GM12878 (cell line): ENCODE data around the gene LPCAT3. TPM values are rescaled to one million over a fixed set of nuclear protein-coding genes. Genes with fewer than 3 reads are reported as not detected.

ENCODE experiments used
- CHD2 ChIP-seq: IDR thresholded peaks from 2 replicates; pipeline ENCODE4 v1.6.1; 2011; ENCODE audit warnings: low read depth, low read length, improper control_type of control experiment, borderline replicate concordance
- CUX1 ChIP-seq: IDR thresholded peaks from 2 replicates; pipeline ENCODE4 v1.6.1; 2012; ENCODE audit warnings: improper control_type of control experiment, low read depth, low read length; ENCODE audit not compliant: insufficient replicate concordance
- EZH2 ChIP-seq: IDR thresholded peaks from 2 replicates; pipeline ENCODE4 v1.6.1; 2012; ENCODE audit warnings: low read depth, mild to moderate bottlenecking, control low read depth, inconsistent platforms, low read length, borderline replicate concordance; ENCODE audit not compliant: control insufficient read depth
- FOXM1 ChIP-seq: IDR thresholded peaks from 2 replicates; pipeline ENCODE4 v1.6.1; 2012; ENCODE audit warnings: low read depth, mild to moderate bottlenecking, inconsistent platforms, low read length, moderate library complexity
- JUND ChIP-seq: IDR thresholded peaks from 2 replicates; pipeline ENCODE4 v1.6.1; 2012; ENCODE audit warnings: low read depth, mild to moderate bottlenecking, low read length, improper control_type of control experiment, moderate library complexity
- MTA2 ChIP-seq: fragments of 450-650 bp; IDR thresholded peaks from 2 replicates; pipeline ENCODE4 v1.6.1; 2016; ENCODE audit warnings: low read depth, mild to moderate bottlenecking, moderate library complexity
- MYB ChIP-seq: fragments of 150-350 bp; IDR thresholded peaks from 2 replicates; pipeline ENCODE4 v1.6.1; 2014; ENCODE audit warnings: mild to moderate bottlenecking, low read depth, low read length, borderline replicate concordance
- MYC ChIP-seq: IDR thresholded peaks from 2 replicates; pipeline ENCODE4 v1.6.1; 2011; ENCODE audit warnings: mild to moderate bottlenecking, low read length, moderate library complexity, inconsistent platforms; ENCODE audit not compliant: insufficient read depth, insufficient replicate concordance, insufficient read length, severe bottlenecking
- NBN ChIP-seq: fragments of 450-650 bp; IDR thresholded peaks from 2 replicates; pipeline ENCODE4 v1.6.1; 2016
- NFYA ChIP-seq: IDR thresholded peaks from 2 replicates; pipeline ENCODE4 v1.6.1; 2011; ENCODE audit warnings: low read depth, mild to moderate bottlenecking, low read length, improper control_type of control experiment, borderline replicate concordance
- NR2C1 ChIP-seq: fragments of 450-650 bp; IDR thresholded peaks from 2 replicates; pipeline ENCODE4 v1.6.1; 2017; ENCODE audit warnings: antibody characterized with exemption, mild to moderate bottlenecking, moderate library complexity
- STAT1 ChIP-seq: fragments of 450-650 bp; conservative IDR thresholded peaks from 2 replicates; pipeline ENCODE4 v1.6.1; 2014; ENCODE audit warnings: antibody characterized with exemption, mild to moderate bottlenecking
- STAT3 ChIP-seq: IDR thresholded peaks from 2 replicates; pipeline ENCODE4 v1.6.1; 2011; ENCODE audit warnings: low read depth, low read length, improper control_type of control experiment
- TBL1XR1 ChIP-seq: IDR thresholded peaks from 2 replicates; pipeline ENCODE4 v1.6.1; 2012; ENCODE audit warnings: low read depth, low read length, improper control_type of control experiment
- WRNIP1 ChIP-seq: IDR thresholded peaks from 2 replicates; pipeline ENCODE4 v1.6.1; 2011; ENCODE audit warnings: low read depth, low read length, improper control_type of control experiment, borderline replicate concordance
- ZNF592 ChIP-seq: fragments of 450-650 bp; IDR thresholded peaks from 2 replicates; pipeline ENCODE4 v1.6.1; 2017; ENCODE audit warnings: mild to moderate bottlenecking, moderate library complexity
- ZNF622 ChIP-seq: fragments of 450-650 bp; IDR thresholded peaks from 2 replicates; pipeline ENCODE4 v1.6.1; 2017; ENCODE audit warnings: mild to moderate bottlenecking, inconsistent platforms
- polyA plus RNA-seq, 11 experiments: library from polyadenylated mRNA; depleted of rRNA in 4 of 11; unstranded in 6 of 11; stranded (reverse) in 5 of 11; fragments of >200 nt; fragmentation: Nextera tagmentation in 4 of 11; fragmentation: Illumina TruSeq in 1 of 11; extraction: Ambion mirVana in 4 of 11; extraction: Trizol in 1 of 11; gene quantifications; 1 replicate in 1 of 11; 2 replicates in 10 of 11; pipeline versions ENCODE4 v1.2.1 to v1.2.3, GENCODE V29; 2011 to 2016; ENCODE audit warnings: inconsistent platforms in 2 of 11, missing spikeins in 2 of 11, low read depth in 1 of 11
- total RNA-seq, 4 experiments: library from RNA; depleted of rRNA in 3 of 4; stranded (reverse); fragments of >200 nt in 3 of 4; fragmentation: Illumina TruSeq in 1 of 4; extraction: Trizol in 1 of 4; gene quantifications; 2 replicates each; pipeline versions ENCODE4 v1.2.1 to v1.2.3, GENCODE V29; 2013 to 2021
- TF ChIP-seq, protein P1 (sequence below): IDR thresholded peaks from 2 replicates; pipeline ENCODE4 v1.6.1; 2012; ENCODE audit warnings: low read depth, low read length, improper control_type of control experiment
- TF ChIP-seq, protein P2 (sequence below): IDR thresholded peaks from 2 replicates; pipeline ENCODE4 v1.6.1; 2011; ENCODE audit warnings: low read depth, low read length, improper control_type of control experiment, borderline replicate concordance

LPCAT3 gene
- total and polyA plus RNA-seq, 10 of the 15 experiments (the other 5 are each of a cell fraction or from before 2014, with no cell fraction given) = 2.6 to 48.3 (median 23.0) TPM

GRCh38 chr12:6948873-6949594 lies 69.2 kb downstream of the LPCAT3 start (continued):
- no peak for TF ChIP-seq CUX1
- no peak for TF ChIP-seq WRNIP1
- TF ChIP-seq FOXM1 = no peak
- TF ChIP-seq STAT3 = no peak
- TF ChIP-seq MYC = no peak
- TF ChIP-seq TBL1XR1 = no peak
- no peak for TF ChIP-seq MYB
- TF ChIP-seq, protein P1, sequence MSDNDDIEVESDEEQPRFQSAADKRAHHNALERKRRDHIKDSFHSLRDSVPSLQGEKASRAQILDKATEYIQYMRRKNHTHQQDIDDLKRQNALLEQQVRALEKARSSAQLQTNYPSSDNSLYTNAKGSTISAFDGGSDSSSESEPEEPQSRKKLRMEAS = 0 out of 2 replicates have a peak, but pooled peaks have one; percentile 18
- TF ChIP-seq, protein P2, sequence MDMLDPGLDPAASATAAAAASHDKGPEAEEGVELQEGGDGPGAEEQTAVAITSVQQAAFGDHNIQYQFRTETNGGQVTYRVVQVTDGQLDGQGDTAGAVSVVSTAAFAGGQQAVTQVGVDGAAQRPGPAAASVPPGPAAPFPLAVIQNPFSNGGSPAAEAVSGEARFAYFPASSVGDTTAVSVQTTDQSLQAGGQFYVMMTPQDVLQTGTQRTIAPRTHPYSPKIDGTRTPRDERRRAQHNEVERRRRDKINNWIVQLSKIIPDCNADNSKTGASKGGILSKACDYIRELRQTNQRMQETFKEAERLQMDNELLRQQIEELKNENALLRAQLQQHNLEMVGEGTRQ = no peak
- 0 out of 2 replicates have a peak, but pooled peaks have one; percentile 28 for TF ChIP-seq CHD2
- TF ChIP-seq JUND = no peak
- no peak for TF ChIP-seq NR2C1
- TF ChIP-seq ZNF592 = no peak
- no peak for TF ChIP-seq STAT1
- TF ChIP-seq ZNF622 = no peak
- no peak for TF ChIP-seq EZH2
- no peak; the same call in 1 of the 2 replicates for TF ChIP-seq NBN
- no peak for TF ChIP-seq NFYA
- TF ChIP-seq MTA2 = peak; percentile 31; the same call in 1 of the 2 replicates
